EH (cell line): ENCODE measurements around the gene SMG6.

Experiments
- DNase-seq: peaks from one replicate; pipeline ENCODE4 v3.0.0-alpha.2; 2015; ENCODE audit warnings: low read depth

The SMG6 gene

DNA sequence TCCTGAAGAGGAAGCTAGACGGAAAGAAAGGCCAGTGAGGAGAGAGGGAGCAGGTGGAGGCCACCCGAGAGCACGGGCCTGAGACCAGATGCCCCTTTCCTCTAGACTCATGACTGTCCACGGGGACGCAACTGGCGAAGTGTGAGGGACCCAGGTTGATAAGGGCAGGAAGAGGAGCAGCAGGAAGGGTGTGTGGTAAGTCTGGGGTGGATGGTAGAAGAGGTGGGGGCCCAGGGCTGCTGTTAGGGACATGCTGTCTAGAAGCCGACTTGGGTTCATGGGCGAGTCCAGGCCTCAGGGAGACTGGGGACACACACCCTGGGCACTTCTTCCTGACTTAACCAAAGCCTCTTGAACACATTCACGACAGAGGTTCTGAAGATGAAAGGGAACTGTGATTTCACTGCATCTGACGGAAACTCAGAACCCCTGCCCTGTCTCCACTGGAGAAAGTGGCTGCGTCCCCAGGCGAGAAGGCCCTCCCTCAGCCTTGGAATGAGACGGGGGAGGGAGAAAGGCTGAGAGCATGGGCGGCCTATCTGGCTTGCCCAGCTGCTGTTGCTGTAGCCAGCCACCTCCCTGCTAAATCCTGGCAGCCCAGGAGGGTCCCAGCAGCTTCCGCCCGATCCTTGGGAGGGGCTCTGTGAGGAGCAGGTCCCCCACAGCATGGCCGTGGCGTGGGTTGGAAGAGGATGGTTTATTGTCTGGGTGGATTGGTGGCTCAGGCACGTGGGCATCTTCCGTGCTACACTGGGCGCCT lies 242.7 kb downstream of the SMG6 start:
- no peak for DNase-seq

GRCh38 chr17:2060385-2060658 lies 243.3 kb downstream of the SMG6 start:
- DNase-seq, result no peak

- no peak for DNase-seq
These were observed 243.8 kb downstream of the SMG6 start for GRCh38 chr17:2059547-2060384.

GRCh38 chr17:2058586-2059546 lies 244.7 kb downstream of the SMG6 start:
- DNase-seq, result peak; percentile 66

- no peak for DNase-seq
These were observed 245.6 kb downstream of the SMG6 start for GRCh38 chr17:2057760-2058585.

- DNase-seq, result peak; percentile 42
These were observed 246.3 kb downstream of the SMG6 start for GRCh38 chr17:2057175-2057759.

DNA sequence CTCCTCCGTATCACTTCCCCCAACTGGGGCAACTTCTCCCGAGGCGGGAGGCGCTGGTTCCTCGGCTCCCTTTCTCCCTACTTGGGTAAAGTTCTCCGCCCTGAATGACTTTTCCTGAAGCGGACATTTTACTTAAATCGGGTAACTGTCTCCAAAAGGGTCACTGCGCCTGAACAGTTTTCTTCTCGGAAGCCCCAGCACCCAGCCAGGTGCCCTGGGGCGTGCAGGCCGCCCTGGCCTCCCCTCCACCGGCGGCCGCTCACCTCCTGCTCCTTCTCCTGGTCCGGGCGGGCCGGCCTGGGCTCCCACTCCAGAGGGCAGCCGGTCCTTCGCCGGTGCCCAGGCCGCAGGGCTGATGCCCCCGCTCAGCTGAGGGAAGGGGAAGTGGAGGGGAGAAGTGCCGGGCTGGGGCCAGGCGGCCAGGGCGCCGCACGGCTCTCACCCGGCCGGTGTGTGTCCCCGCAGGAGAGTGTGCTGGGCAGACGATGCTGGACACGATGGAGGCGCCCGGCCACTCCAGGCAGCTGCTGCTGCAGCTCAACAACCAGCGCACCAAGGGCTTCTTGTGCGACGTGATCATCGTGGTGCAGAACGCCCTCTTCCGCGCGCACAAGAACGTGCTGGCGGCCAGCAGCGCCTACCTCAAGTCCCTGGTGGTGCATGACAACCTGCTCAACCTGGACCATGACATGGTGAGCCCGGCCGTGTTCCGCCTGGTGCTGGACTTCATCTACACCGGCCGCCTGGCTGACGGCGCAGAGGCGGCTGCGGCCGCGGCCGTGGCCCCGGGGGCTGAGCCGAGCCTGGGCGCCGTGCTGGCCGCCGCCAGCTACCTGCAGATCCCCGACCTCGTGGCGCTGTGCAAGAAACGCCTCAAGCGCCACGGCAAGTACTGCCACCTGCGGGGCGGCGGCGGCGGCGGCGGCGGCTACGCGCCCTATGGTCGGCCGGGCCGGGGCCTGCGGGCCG lies 247.1 kb downstream of the SMG6 start:
- peak; percentile 74 for DNase-seq

GRCh38 chr17:2055292-2056205 lies 248.0 kb downstream of the SMG6 start:
- peak; percentile 73 for DNase-seq

- DNase-seq, result peak; percentile 83
These were observed 248.9 kb downstream of the SMG6 start, which contains the start of gene HIC1 for GRCh38 chr17:2054512-2055291. TSS of gene HIC1 (plus strand) at chr17:2055103. CDS start at chr17:2056691, 1,588 bp downstream.

- DNase-seq, result no peak
These were observed 249.4 kb downstream of the SMG6 start for GRCh38 chr17:2054262-2054511.

- DNase-seq, result peak; percentile 77
These were observed 250.0 kb downstream of the SMG6 start for GRCh38 chr17:2053380-2054261.

- no peak for DNase-seq
These were observed 251.5 kb downstream of the SMG6 start for GRCh38 chr17:2051933-2052559.

- peak; percentile 69 for DNase-seq
These were observed 252.3 kb downstream of the SMG6 start for GRCh38 chr17:2051061-2051932.

DNA sequence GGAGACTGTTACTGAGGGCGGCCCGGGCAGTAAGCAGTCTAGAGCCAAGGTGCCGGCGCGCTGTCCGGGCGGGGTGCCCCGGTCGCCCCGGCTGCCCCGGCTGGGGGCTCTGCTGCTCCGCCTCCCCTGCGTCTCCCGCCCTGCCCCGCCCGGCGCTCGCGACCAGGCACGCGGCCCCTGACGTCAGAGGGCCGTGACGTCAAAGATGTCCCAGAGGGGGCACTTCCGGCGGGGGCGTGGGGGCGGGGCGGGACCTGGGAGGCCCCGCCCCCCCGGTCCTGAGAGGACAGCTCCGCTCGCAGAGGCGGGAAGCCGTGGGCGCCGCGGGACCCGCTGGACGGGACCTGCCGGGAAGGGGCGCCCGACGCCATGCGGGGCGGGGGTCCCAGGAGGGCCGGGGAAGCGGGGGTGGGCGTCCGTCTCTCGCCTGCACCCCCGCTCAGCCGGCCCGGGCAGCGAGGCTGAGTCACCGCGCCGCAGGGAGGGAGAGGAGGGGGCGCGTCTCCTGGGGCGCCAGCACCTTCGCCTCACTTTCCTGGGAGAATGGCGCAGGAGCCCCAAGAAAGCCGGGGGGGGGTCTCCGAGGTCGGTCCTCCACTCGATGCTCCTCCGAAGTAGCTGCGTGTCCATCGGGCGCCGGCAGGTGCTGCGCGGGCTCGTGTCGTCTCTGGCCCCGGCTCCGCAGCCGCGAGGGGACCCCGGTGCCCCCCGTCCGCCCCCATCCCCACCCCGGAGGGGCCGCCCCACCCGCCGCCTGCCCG lies 253.1 kb downstream of the SMG6 start:
- peak; percentile 77 for DNase-seq
